OCI-LY3 (cell line): Measurements from ENCODE around the gene GPX7.

Source experiments
- H2AFZ ChIP-seq: fragments of 200-600, 300-600 bp; shearing (Covaris generic); 2 replicates; pipeline ENCODE4 v1.6.0; 2014; ENCODE audit warnings: antibody characterized with exemption, low read depth, low read length
- H3K27ac ChIP-seq: fragments of 200-600, 300-600 bp; sonication (generic); 2 replicates; pipeline ENCODE4 v1.5.1; 2014; ENCODE audit warnings: mild to moderate bottlenecking, low read length, moderate library complexity, mixed read lengths
- H3K27me3 ChIP-seq: fragments of 200-600, 300-600 bp; sonication (generic); 2 replicates; pipeline ENCODE4 v1.6.1; 2014; ENCODE audit warnings: low read depth, low read length, mixed read lengths
- H3K36me3 ChIP-seq: fragments of 200-600, 300-600 bp; sonication (generic); replicated peaks from 2 replicates; pipeline ENCODE3; 2014; ENCODE audit warnings: low read depth, low read length, mixed read lengths
- H3K4me1 ChIP-seq: fragments of 300-600, 200-600 bp; sonication (generic); 2 replicates; pipeline ENCODE4 v1.6.1; 2014; ENCODE audit warnings: low read length, mixed read lengths
- H3K4me2 ChIP-seq: fragments of 200-600, 300-600 bp; sonication (generic); 2 replicates; pipeline ENCODE4 v1.6.1; 2014; ENCODE audit warnings: low read length, mixed read lengths
- H3K4me3 ChIP-seq: fragments of 300-600, 200-600 bp; sonication (generic); 2 replicates; pipeline ENCODE4 v1.5.1; 2014; ENCODE audit warnings: antibody characterized with exemption, mild to moderate bottlenecking, low read length, moderate library complexity
- H3K79me2 ChIP-seq: fragments of 300-600, 200-600 bp; shearing (Covaris generic); 2 replicates; pipeline ENCODE4 v1.6.1; 2014; ENCODE audit warnings: mild to moderate bottlenecking, low read length, mixed read lengths
- H3K9ac ChIP-seq: fragments of 300-600, 200-600 bp; shearing (Covaris generic); 2 replicates; pipeline ENCODE4 v1.6.0; 2014; ENCODE audit warnings: mild to moderate bottlenecking, low read length, moderate library complexity
- H3K9me3 ChIP-seq: fragments of 200-600, 300-600 bp; shearing (Covaris generic); 2 replicates; pipeline ENCODE4 v1.6.1; 2014; ENCODE audit warnings: low read length, mixed read lengths; ENCODE audit not compliant: insufficient read depth
- H4K20me1 ChIP-seq: fragments of 200-600, 300-600 bp; sonication (generic); 2 replicates; pipeline ENCODE4 v1.6.1; 2016; ENCODE audit warnings: low read length, mixed read lengths; ENCODE audit not compliant: insufficient read depth
- CTCF ChIP-seq: fragments of 200-600, 300-600 bp; sonication (generic); IDR thresholded peaks from 2 replicates; pipeline ENCODE4 v1.5.1; 2014; ENCODE audit warnings: antibody characterized with exemption, low read length, low read depth
- EZH2phosphoT487 ChIP-seq: fragments of 200-600 bp; shearing (Covaris generic); IDR thresholded peaks from 2 replicates; pipeline ENCODE4 v1.6.1; 2018; ENCODE audit warnings: antibody characterized with exemption, mixed run types, low read depth

GPX7 gene

GRCh38 chr1:52554267-52554640 is 47.9 kb upstream of the GPX7 start:
- peaks cover 27% of the 10 kb centered on the region for H3K4me1 ChIP-seq
- H3K4me2 ChIP-seq, result peak overlapping the region; percentile 95
- TF ChIP-seq EZH2phosphoT487 (no peak), CTCF (no peak)
- H2AFZ ChIP-seq, result no peak overlapping the region
- H3K9me3 ChIP-seq, result no peaks in the 10 kb centered on the region
- peaks cover 42% of the 10 kb centered on the region for H3K79me2 ChIP-seq
- H3K27me3 ChIP-seq, result no peaks in the 10 kb centered on the region
- peak overlapping the region; percentile 94 for H3K4me3 ChIP-seq
- H3K9ac ChIP-seq, result peak overlapping the region; percentile 98
- H3K27ac ChIP-seq, result peak overlapping the region; percentile 86; the same call in 1 of the 2 replicates
- H4K20me1 ChIP-seq, result peaks cover 24% of the 10 kb centered on the region
- no peaks in the 10 kb centered on the region for H3K36me3 ChIP-seq

- peaks cover 37% of the 10 kb centered on the region for H3K79me2 ChIP-seq
- TF ChIP-seq CTCF, result no peak
- no peak for TF ChIP-seq EZH2phosphoT487
- no peak overlapping the region for H3K27ac ChIP-seq
- no peak overlapping the region for H3K9ac ChIP-seq
- no peaks in the 10 kb centered on the region for H3K36me3 ChIP-seq
- no peak overlapping the region for H3K4me3 ChIP-seq
- H3K27me3 ChIP-seq, result no peaks in the 10 kb centered on the region
- no peaks in the 10 kb centered on the region for H3K9me3 ChIP-seq
- H2AFZ ChIP-seq, result no peak overlapping the region
- H3K4me1 ChIP-seq, result peaks cover 22% of the 10 kb centered on the region
- no peak overlapping the region for H3K4me2 ChIP-seq
- peaks cover 19% of the 10 kb centered on the region for H4K20me1 ChIP-seq
These were observed 47.4 kb upstream of the GPX7 start for GRCh38 chr1:52554756-52555155.

- H3K27ac ChIP-seq, result no peak overlapping the region
- peaks cover 17% of the 10 kb centered on the region for H3K79me2 ChIP-seq
These were observed 45.4 kb upstream of the GPX7 start for GRCh38 chr1:52556641-52557360.

GRCh38 chr1:52558941-52559340 is 43.2 kb upstream of the GPX7 start:
- Histone ChIP-seq H3K4me1 (peaks cover 4% of the 10 kb centered on the region), H3K9me3 (no peaks in the 10 kb centered on the region), H3K27ac (no peak overlapping the region), H4K20me1 (no peaks in the 10 kb centered on the region), H3K36me3 (no peaks in the 10 kb centered on the region), H3K4me2 (no peak overlapping the region), H3K79me2 (peaks cover 2% of the 10 kb centered on the region; the same call in 1 of the 2 replicates), H3K27me3 (no peaks in the 10 kb centered on the region), H3K4me3 (no peak overlapping the region), H2AFZ (no peak overlapping the region), H3K9ac (no peak overlapping the region)
- TF ChIP-seq EZH2phosphoT487 (no peak), CTCF (no peak)

More at GRCh38 chr1:52556641-52557360, 45.4 kb upstream of the GPX7 start:
- H2AFZ ChIP-seq, result no peak overlapping the region
- H3K4me2 ChIP-seq, result no peak overlapping the region
- no peaks in the 10 kb centered on the region for H3K27me3 ChIP-seq
- H3K9ac ChIP-seq, result no peak overlapping the region
- H4K20me1 ChIP-seq, result peaks cover 4% of the 10 kb centered on the region; the same call in 1 of the 2 replicates
- H3K36me3 ChIP-seq, result no peaks in the 10 kb centered on the region
- H3K9me3 ChIP-seq, result no peaks in the 10 kb centered on the region
- H3K4me3 ChIP-seq, result no peak overlapping the region
- H3K4me1 ChIP-seq, result peaks cover 5% of the 10 kb centered on the region
- no peak for TF ChIP-seq CTCF
- TF ChIP-seq EZH2phosphoT487, result no peak
